ENCODE results near the gene MT1A.

The MT1A gene

GRCh38 chr16:56631197-56631596, 7.3 kb upstream of the MT1A start:
- peaks cover 56% of the 10 kb centered on the region for H3K27me3 ChIP-seq (ENCODE audit: control insufficient read depth, low read length)
- no peaks in the 10 kb centered on the region for H3K79me2 ChIP-seq (ENCODE audit: control insufficient read depth, low read length)
- TF ChIP-seq CTCF (IDR thresholded peaks at IDR 0.05; ENCODE audit: low read depth, low read length, poor library complexity, severe bottlenecking) (no peak), EZH2phosphoT487 (IDR thresholded peaks at IDR 0.05; ENCODE audit: borderline replicate concordance, low read length) (no peak)

GRCh38 chr16:56631832-56632155, 6.7 kb upstream of the MT1A start:
- Histone ChIP-seq H3K79me2 (ENCODE audit: control insufficient read depth, low read length) (no peaks in the 10 kb centered on the region), H3K27me3 (ENCODE audit: control insufficient read depth, low read length) (peaks cover 55% of the 10 kb centered on the region), H3K27ac (ENCODE audit: low read depth, low read length) (no peak overlapping the region), H3K9me3 (ENCODE audit: control insufficient read depth, insufficient read depth, low read length) (no peaks in the 10 kb centered on the region), H3K4me3 (ENCODE audit: low read length) (no peak overlapping the region), H3K4me1 (ENCODE audit: control insufficient read depth, low read length) (no peaks in the 10 kb centered on the region), H3K9me2 (replicated peaks; ENCODE audit: control insufficient read depth, low read length) (no peaks in the 10 kb centered on the region), H3K4me2 (ENCODE audit: low read length) (no peak overlapping the region), H3K36me3 (ENCODE audit: control insufficient read depth, low read length) (no peaks in the 10 kb centered on the region), H3F3A (ENCODE audit: control insufficient read depth, insufficient read depth) (no peaks in the 10 kb centered on the region), H4K20me1 (ENCODE audit: control insufficient read depth, insufficient read depth, low read depth, low read length) (no peaks in the 10 kb centered on the region)
- TF ChIP-seq CTCF (IDR thresholded peaks at IDR 0.05; ENCODE audit: low read depth, low read length, poor library complexity, severe bottlenecking), result no peak
- no peak for TF ChIP-seq EZH2phosphoT487 (IDR thresholded peaks at IDR 0.05; ENCODE audit: borderline replicate concordance, low read length)

More at GRCh38 chr16:56631197-56631596, 7.3 kb upstream of the MT1A start:
- Histone ChIP-seq H3K27ac (ENCODE audit: low read depth, low read length) (no peak overlapping the region), H3K4me1 (ENCODE audit: control insufficient read depth, low read length) (no peaks in the 10 kb centered on the region), H3K9me3 (ENCODE audit: control insufficient read depth, insufficient read depth, low read length) (no peaks in the 10 kb centered on the region), H3K9me2 (replicated peaks; ENCODE audit: control insufficient read depth, low read length) (no peaks in the 10 kb centered on the region), H4K20me1 (ENCODE audit: control insufficient read depth, insufficient read depth, low read depth, low read length) (no peaks in the 10 kb centered on the region), H3K4me3 (ENCODE audit: low read length) (no peak overlapping the region), H3F3A (ENCODE audit: control insufficient read depth, insufficient read depth) (no peaks in the 10 kb centered on the region), H3K4me2 (ENCODE audit: low read length) (no peak overlapping the region), H3K36me3 (ENCODE audit: control insufficient read depth, low read length) (no peaks in the 10 kb centered on the region)

GRCh38 chr16:56632156-56632847, 6.2 kb upstream of the MT1A start, which contains the start of gene MT1M:
Gene MT1M, plus strand, starts transcription at chr16:56632659. Its CDS starts 73 bp downstream, at chr16:56632732.
- Histone ChIP-seq H3K9me3 (ENCODE audit: control insufficient read depth, insufficient read depth, low read length) (no peaks in the 10 kb centered on the region), H3K4me3 (ENCODE audit: low read length) (no peak within 1 kb of the TSS), H3K4me2 (ENCODE audit: low read length) (no peak within 1 kb of the TSS), H3F3A (ENCODE audit: control insufficient read depth, insufficient read depth) (no peaks in the 10 kb centered on the region), H4K20me1 (ENCODE audit: control insufficient read depth, insufficient read depth, low read depth, low read length) (no peaks in the 10 kb centered on the region), H3K4me1 (ENCODE audit: control insufficient read depth, low read length) (no peaks in the 10 kb centered on the region), H3K9me2 (replicated peaks; ENCODE audit: control insufficient read depth, low read length) (no peaks in the 10 kb centered on the region), H3K27me3 (ENCODE audit: control insufficient read depth, low read length) (peaks cover 56% of the 10 kb centered on the region), H3K27ac (ENCODE audit: low read depth, low read length) (no peak within 1 kb of the TSS), H3K79me2 (ENCODE audit: control insufficient read depth, low read length) (no peaks in the 10 kb centered on the region), H3K36me3 (ENCODE audit: control insufficient read depth, low read length) (no peaks in the 10 kb centered on the region)
- TF ChIP-seq EZH2phosphoT487 (IDR thresholded peaks at IDR 0.05; ENCODE audit: borderline replicate concordance, low read length) (no peak), CTCF (IDR thresholded peaks at IDR 0.05; ENCODE audit: low read depth, low read length, poor library complexity, severe bottlenecking) (no peak)
